ENCODE results near the gene CCDC178.
"Not testable (repeated sequence)": the region's sequence is repeated elsewhere in the genome, so short reads cannot be mapped to it uniquely, and the experiment has no call there.

GRCh38 chr18:33398939-33399338 is 41.6 kb downstream of the CCDC178 start:
- not testable (repeated sequence) for TF ChIP-seq YY1 (IDR thresholded peaks at IDR 0.05; ENCODE audit: insufficient read depth, insufficient read length); ZNF274 (IDR thresholded peaks at IDR 0.05; ENCODE audit: low read depth, low read length); SUZ12 (IDR thresholded peaks at IDR 0.05; ENCODE audit: extremely low read depth, insufficient read depth, insufficient read length)
